ENCODE measurements around the gene RABGGTA.
"Not testable (repeated sequence)": the region's sequence is repeated elsewhere in the genome, so short reads cannot be mapped to it uniquely, and the experiment has no call there.

The RABGGTA gene

DNA sequence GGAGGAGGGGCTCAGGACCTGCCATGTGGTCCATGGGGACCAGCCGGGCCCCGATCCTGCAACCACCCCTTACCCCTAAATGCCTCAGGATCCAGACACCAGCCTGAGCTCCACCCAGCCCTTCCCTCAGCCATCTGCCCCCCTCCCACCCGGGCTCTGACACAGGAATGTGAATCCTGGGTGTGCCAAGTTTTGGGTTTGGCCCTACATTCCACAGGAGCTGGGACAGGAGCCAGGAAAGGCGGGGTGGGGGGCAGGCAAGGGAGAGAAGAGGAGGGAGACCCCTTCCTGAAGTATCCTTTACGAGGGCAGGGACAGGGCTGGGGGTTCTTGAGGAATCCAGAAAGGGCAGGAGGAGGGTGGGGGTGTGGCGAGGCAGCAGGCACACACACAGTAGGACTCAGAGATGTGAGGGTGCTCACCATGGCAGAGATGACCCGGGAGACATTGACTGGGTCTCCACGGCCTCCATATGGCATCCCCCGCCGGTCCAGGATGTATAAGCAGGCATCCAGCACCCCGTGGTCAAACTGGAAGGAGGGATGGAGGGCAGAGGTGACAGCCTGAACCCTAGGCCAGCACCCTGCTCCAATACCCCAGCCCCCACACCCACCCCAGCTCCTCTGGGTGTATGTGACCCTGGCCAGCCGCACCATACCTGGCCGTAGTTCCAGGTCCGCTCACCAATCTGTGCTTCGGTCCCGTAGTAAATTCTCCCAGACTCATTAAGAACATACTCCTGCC, 11.9 kb downstream of the RABGGTA start:
- no peak for DNase-seq

DNA sequence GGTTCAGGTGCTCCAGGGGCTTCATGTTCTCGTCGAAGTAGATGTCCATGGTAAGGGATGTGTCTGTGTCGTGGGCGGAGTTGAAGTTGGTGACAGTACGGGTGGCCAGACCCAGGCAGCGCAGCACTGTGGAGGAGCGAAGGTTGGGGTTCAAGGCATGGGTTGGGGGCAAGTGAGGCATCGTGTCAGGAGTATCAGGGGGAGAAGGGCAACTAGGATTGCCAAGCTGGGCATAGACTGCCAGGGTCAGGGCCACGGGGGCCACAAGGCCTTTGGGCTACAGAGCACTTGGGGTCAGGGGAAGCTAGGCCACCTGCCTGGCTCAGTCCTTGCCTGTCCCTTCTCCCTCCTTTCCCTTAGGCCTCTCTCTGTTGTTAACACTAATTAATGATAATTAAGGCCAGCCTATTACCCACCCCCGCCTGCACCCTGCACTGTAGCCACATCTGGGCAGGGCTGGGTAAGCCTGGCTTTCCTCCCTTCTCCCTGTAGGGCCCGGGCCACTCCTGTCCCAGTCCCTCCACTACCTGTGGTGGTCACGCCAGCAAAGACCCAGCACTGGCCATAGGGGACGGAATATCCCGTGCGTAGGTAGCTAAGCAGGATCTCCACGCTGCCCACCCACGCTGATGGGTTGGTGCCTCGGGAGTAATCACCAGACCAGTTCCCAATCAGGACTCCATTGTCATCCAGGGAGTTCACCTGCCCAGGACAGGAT, 12.7 kb downstream of the RABGGTA start:
- no peak for DNase-seq

DNA sequence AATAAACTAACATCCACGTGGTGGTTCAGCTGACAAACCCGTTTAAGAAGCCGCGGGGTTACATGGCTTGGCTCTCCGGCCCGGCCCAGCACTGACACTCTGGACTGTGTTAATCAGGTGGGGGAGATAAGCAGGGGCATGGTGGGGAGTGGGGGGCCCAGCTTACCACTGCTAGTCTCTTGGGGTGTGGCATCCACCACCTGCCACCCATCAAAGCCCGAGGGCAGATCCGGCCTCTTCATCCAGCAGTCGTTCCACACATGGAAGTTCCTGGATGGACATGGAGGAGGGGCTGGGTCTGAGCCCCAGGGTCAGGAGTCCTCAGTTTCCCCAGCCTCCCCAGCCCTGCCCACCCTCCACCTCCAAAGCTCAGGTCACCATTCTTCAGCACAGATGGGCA, 13.3 kb downstream of the RABGGTA start:
- DNase-seq: no peak

DNA sequence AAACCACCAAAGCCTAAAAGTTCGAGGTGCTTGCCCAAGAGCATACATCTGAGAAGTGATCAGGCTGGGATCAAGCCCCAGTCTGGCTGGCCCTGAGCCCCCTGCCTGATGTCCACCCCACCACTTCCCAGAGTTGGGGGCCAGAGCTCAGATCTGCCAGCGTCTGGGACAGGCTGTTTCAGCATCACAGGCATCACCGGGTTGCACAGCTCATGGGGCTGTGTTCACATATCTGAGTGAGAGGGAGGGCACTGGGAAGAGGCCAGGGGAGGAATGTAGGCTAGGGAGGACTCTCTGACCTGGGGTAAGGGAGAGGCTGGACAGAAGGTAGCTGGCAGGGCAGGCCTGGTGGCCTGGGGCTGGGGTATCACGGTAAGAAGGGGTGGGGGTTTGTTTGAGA, 14.4 kb downstream of the RABGGTA start:
- DNase-seq: no peak

DNA sequence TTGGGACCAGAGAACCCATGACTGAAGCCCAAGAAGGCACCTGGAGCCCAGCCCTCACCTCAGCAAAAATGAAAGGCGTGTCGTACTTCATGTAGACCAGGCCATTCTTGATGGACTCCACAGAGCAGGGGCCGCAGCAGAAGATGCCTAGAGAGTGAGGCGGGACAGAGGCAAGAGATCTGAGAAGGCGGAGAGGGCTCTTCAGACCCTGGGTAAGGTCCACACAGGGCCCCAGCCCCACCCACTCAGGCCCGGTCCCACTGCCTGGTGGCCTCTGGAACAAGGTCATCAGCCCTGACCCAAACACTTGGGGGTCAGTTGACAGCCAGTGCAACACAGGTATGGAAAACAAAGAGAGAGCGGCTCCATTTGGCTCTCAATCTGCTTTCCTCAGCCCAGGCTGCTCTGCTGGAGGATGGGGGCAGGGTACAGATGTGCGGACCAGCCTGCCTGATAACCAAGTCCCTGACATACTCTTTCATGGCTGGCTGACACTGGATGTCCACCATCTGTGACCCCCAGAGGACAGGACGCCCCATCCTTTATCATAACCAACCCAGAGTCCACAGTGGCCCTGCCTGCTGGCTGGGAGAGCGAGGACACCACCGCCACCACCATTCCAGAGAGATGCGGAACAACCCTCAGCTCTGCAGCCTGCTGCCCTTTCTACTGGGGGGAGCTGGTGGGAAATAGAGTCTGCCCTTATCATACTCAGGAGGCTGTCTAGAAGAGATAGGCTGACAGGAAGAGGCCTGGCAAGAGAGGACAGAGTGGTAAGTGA, 15.3 kb downstream of the RABGGTA start:
- DNase-seq: no peak

DNA sequence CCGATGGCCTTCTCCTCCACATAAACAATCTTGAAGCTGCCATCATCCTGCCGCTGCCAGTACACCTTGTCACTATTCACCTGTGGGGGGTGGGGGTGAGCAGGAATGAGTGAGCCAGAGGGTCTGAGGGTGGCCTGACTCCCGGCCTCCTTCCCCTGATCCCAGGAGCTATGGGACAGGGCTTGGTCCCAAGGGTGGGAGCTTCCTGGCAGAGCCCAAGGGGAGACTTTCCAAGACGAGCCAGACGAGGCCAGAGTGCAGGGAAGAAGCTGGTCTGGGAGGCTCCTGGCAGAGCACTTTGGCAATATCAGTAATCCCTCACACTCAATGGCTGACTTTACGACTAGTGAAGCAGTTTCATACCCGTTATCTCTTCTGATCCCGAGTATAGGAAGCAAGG, 16.0 kb downstream of the RABGGTA start:
- DNase-seq: no peak

DNA sequence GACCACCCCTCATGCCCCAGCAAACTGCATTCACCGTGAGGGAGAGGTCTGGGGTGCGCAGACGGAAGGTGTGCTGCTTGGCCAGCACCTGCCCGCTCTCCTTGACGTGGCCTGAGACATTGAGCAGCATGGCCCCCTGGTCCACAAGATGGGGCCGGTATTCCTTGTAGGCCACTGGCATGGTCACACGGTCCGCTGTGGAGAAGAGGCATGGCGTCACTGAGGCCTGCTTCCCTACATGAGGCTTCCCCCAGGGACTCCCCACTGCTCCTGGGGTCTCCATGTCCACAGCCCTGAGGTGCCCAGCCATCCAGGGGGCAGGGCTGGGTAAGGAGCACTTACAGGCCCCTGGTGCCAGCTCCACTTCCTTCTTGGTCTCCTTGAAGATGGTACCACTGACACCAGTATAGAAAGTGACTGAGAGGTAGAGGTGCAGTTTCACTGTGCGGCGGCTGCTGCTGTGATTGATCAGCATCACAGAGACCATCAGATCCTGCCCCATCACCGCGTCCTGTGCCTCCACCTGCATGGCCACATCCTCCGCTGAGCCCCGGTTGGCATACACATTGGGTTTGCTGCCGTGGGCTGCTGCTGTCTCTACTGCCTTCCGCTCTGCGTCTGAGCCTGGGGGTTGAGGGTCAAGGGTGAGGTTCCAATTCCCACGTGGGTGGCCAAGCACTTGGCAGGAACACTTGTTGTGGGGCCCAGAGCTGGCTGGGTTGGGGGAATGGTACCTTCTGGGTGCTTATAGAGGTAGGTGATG, 16.6 kb downstream of the RABGGTA start:
- DNase-seq: no peak

DNA sequence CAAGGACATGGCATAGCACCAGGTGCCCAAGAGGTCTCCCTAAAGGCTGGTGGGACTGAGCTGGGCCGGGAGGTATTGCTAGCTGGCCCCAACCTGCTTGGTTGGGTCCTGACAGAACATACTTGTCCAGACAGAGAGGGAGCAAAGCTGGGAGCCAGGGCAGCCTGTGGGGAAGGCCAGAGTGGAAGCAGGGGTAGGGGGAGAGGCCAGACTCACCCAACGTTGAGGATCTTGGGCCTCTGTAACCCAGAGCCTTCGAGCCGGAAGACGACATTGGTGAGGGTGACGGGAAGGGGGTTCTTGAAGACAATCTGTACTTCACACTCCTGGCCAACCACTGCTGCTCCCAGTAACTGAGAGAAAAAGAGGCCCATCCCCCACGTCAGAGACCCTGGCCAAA, 17.5 kb downstream of the RABGGTA start:
- DNase-seq: no peak

DNA sequence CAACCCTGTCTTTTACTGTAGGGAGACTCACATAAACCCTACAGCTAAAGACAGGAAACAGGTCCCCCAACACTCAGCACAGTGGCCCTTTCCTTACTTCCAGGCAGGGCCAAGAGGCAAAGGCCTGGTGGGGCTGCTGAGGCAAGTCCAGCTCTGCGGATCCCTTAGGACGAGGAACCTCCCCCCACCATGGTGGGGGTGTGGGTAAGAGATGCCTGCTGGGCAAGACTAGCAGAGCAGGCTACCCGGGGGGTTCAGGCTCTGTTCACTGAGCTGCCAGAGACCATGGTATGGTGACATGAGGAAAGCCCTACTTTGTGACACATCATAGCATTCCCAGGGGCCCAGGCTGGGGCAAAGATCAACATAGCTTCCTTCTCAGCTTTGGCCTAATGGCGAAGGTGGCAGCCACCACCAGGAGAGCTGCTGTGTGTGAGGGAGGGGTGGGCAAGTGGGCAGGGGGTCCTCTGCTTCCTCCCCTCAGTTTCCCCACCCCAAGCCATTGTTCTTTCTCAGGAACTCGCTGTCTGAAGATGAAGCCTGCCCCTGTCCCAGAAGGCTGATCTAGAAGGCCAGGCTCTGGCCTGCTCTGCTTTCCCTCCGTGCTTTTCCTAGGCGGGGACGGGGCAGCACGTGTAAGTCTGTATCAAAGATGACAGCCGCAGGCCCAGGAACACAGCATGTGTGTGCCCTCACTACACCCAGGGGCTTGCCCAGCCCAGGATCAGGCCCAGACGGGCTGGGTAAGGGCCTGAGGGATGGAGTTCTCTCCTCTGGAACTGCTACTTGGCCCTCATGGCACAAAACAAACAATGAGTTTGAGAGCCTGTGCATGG, 18.9 kb downstream of the RABGGTA start:
- no peak for DNase-seq

DNA sequence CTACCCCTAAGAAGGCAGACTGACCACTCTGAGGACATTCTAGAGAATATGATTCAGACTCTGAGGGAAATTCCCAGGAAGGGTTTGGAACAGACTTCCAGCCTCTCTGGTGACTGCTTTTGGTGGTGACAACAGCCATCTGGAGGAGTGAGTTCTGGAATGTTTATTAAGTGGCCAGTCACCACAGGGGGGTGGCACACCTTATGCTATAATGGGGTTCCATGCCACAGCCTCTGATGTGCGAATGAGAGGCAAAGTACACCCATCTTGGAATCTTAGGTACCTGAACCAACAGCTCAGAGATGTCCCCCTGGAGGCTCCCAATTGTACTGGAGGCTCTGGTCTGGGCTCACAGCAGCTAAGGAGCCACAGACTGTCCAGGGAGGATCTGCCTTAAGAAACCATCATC, 19.5 kb downstream of the RABGGTA start:
- no peak for DNase-seq

DNA sequence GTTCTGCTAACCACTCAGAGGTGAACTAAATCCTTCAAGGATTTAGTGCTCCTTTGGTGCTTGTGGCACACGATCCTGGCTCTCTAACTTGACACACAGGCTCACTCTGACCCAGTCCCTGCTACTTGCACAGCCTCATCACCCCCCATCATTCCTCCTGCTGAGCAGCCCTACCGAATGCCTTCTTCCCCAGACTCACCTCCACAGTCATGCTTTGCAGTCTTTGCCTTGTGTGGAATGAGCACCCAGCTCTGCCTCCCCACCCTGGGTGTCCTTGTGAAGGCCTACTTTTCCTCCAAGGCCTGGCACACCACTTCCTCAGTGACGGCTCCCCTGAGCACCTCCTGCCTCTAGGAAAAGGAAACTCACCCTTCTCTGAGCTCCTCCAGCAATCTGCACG, 21.0 kb downstream of the RABGGTA start:
- no peak for DNase-seq

DNA sequence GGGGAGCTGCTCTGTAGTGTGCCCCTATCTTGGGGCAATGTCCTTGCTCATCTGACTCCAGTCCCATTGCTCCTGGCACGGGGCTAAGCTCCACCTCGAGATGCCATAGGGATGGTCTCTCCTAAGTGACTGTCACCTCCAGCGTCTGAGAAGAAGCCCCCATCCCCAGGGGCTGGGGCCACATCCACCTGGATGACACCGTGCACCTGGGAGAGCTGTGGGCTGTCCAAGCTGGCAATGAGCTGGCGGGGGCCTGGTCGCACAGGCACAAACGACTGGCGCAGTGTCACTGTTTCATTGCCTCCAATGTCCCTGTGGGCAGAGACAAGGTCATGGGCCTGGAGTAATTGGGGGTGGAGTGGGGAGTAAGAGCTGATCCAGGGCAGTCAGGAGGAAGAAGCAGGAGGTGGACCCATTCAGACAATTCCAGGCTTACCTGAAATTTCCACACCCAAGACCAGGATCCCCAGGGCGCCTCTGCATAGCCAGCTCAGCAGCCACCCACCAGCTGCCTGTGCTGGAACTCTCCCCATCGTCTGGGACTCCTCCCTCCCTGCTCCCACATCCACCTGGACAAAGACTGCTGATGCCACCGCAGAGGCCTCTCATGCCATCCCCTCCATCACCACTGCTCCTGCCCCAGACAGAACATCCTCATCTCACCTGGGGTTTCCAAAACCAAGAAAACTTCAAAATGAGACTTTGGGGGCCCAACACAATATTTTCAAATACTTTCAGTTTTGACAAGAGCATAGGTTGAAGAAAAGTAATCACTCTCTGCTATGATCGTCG, 22.0 kb downstream of the RABGGTA start:
- DNase-seq: no peak

DNA sequence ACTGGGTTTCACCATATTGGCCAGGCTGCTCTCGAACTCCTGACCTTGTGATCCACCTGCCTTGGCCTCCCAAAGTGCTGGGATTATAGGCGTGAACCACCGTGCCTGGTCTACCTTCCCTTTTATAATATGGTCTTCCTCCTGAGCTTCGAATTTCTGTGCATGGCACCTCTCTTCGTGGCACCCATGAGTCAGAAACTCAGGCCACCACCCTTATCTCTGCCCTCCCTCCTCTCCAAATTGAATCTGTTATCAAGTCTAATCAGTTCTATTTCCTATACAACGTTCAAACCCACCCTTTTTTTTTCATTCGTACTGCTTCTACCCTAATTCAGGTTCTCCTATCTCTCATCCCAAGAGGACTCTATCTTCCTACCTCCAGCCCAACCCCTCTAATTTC, 24.0 kb downstream of the RABGGTA start:
- DNase-seq: no peak

DNA sequence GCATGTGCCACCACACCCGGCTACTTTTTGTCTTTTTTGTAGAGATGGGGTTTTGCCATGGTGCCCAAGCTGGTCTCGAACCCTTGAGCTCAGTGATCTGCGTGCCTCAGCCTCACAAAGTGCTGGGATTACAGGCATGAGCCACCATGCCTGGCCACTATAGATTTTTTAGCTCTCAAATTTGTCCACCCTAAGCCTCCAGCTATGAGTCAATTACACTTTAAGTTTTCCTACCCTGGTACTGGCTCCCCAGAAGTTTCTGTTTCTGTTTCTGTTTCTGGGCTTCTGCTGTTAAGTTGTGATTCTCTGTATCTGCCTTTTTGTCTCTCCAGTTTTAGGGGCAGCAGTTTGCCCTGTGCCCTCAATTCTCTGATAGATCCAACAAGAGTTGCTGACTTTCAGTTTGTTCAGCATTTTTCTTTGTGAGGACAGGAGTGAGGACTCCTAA, 24.6 kb downstream of the RABGGTA start:
- DNase-seq: no peak

DNA sequence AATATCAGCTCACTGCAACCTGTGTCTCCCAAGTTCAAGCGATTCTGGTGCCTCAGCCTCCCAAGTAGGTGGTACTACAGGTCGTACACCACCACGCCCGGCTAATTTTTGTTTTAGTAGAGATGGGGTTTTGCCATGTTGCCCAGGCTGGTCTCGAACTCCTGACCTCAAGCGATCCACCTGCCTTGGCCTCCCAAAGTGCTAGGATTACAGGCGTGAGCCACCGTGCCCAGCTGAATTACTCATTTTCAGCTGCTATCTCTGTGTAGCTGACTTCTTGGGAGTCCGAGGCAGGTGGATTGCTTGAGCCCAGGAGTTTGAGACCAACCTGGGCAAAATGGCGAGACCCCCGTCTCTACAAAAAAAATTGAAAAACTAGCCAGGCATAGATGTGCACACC, 26.0 kb downstream of the RABGGTA start:
- DNase-seq: not testable (repeated sequence)

DNA sequence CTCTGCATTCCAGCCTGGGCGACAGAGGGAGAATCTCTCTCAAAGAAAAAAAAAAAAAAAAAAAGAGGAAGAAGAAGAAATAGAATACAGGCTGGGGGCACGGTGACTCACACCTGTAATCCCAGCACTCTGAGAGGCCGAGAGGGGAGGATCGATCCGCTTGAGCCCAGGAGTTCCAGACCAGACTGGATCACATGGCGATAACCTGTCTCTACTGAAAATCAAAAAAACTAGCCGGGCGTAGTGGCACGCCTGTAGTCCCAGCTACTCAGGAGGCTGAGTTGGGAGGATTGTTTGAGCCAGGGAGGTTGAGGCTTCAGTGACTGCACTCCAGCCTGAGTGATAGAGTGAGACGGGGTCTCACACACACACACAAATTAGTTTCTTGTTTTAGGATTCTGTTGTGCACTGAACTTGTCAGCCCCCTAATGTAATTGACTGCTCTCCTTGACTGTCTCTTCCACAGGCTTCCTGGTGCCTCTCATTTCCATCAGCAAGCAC, 28.0 kb downstream of the RABGGTA start:
- no peak for DNase-seq

DNA sequence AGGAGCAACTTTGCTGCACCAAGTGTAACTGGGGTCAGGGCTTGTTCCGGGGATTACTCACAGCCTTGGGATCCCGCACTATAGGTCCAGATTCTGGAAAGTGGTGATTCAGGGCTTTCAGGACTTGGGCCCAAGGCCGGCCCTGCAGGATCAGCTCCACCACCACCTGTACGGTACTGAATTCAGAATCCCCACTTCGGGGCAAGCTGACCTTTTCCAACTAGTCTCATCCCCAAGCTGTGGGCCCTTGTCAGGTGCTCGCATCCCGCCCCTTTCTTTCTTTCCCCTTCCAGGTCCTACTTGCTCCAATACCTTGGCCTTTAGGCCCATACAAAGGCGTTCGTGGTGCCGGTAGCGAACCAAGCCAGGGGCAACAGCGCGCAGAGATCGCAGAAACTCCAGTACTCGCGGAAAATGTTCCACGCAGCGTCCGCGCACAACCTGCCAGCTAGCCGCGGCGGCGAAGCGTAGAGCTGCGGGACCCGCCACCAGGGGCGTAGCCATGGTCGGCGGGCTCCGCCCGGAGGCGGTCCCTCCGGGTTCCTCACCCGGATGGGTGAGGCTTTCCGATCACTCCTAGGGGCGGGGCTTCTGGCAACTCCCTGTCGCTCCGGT, 29.5 kb downstream of the RABGGTA start:
- DNase-seq: peak; percentile 98

DNA sequence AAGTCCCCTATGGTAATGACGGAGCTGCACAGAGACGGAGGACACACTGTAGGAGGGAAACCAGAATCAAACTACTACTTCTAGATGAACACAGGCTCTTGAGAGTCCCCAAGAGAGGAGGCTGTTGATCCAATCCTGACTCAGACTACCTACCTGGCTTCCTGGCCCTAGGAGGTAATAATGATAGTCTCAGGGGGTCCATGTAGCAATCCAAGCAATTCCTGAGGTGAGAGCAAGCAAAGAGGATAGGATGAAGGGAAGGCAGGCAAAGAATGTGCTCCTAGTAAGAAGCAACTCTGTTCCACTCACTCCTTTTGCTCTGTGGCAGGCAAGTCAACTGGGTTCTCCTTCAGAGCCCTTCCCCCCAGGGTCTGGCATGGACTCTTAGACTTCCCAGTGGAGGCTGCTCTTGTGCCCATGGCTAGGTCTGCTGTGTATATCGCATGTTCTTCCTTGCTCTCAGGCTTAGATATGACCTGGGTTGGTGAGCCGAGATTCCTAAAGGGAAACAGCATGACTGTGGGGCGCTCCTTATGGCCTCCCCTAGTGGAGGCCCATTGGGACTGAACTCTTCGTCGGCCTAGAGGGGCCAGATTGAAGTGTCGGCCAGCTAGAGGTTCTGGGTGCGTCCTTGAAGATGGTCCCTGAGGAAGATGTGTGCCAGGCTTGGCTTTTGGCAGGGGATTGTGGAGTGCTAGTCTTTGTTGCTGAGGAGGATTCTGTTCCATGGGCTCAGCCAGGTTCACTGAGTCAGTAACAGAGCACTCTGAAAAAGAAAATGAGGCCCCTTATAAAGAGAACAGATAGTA, 31.1 kb downstream of the RABGGTA start:
- DNase-seq: no peak

DNA sequence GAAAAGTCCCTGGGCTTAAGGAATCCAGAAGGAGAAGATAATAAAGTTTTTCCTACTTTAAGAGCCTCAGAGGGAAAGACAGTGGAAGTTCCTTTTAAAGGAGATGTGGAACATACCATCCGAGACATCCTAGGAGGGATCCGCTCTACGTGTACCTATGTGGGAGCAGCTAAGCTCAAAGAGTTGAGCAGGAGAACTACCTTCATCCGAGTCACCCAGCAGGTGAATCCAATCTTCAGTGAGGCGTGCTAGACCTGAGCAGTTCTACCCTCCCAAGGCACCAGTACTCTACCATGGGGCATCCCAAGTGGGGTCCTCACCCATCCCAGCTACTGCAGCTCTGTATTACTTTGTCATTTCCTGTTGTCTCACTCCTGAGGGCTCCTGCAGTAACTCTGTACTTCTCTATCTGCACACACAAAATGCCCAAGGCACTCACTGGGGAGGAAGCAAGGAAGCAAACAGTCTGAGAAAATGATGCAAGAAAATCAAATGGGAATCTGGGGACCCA, 32.8 kb downstream of the RABGGTA start:
- no peak for DNase-seq
